Measurements from ENCODE around the gene KPNA2.
A peak's percentile ranks its signal among the peaks of the same experiment; 100 is the strongest.

Gene KPNA2

GRCh38 chr17:67993153-67993997 is 42.2 kb upstream of the KPNA2 start:
- Histone ChIP-seq H3K4me2 (ENCODE audit: insufficient read depth, low read length) (peak overlapping the region; percentile 81), H3K27ac (ENCODE audit: low read length) (peak overlapping the region; percentile 36), H3K79me2 (ENCODE audit: insufficient read depth, low read length) (no peaks in the 10 kb centered on the region), H3K9ac (ENCODE audit: low read depth, low read length) (peak overlapping the region; percentile 81), H3K4me1 (ENCODE audit: insufficient read depth, low read length) (peaks cover 33% of the 10 kb centered on the region), H2AFZ (ENCODE audit: low read depth, low read length) (peak overlapping the region; percentile 92), H3K27me3 (ENCODE audit: insufficient read depth, low read length, poor library complexity) (peaks cover 31% of the 10 kb centered on the region), H4K20me1 (ENCODE audit: insufficient read depth, low read length) (no peaks in the 10 kb centered on the region), H3K9me3 (ENCODE audit: insufficient read depth, low read length, severe bottlenecking) (no peaks in the 10 kb centered on the region), H3K36me3 (ENCODE audit: insufficient read depth, low read length) (no peaks in the 10 kb centered on the region), H3K4me3 (ENCODE audit: low read depth in 1 of 2, low read length in 2 of 2) (peak overlapping the region; percentile 69 to 74; a peak in 3 of 4 replicates)
- TF ChIP-seq, protein P1, sequence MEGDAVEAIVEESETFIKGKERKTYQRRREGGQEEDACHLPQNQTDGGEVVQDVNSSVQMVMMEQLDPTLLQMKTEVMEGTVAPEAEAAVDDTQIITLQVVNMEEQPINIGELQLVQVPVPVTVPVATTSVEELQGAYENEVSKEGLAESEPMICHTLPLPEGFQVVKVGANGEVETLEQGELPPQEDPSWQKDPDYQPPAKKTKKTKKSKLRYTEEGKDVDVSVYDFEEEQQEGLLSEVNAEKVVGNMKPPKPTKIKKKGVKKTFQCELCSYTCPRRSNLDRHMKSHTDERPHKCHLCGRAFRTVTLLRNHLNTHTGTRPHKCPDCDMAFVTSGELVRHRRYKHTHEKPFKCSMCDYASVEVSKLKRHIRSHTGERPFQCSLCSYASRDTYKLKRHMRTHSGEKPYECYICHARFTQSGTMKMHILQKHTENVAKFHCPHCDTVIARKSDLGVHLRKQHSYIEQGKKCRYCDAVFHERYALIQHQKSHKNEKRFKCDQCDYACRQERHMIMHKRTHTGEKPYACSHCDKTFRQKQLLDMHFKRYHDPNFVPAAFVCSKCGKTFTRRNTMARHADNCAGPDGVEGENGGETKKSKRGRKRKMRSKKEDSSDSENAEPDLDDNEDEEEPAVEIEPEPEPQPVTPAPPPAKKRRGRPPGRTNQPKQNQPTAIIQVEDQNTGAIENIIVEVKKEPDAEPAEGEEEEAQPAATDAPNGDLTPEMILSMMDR (IDR thresholded peaks at IDR 0.05; ENCODE audit: borderline replicate concordance, extremely low read depth, low read length, poor library complexity, severe bottlenecking): no peak
- TF ChIP-seq EZH2 (IDR thresholded peaks at IDR 0.05; ENCODE audit: borderline replicate concordance, low read depth, low read length, severe bottlenecking): no peak
- DNase-seq (peak; percentile 70), ATAC-seq (ENCODE audit: insufficient read depth, low read depth) (peak; percentile 58)

GRCh38 chr17:67993998-67994361 is 41.6 kb upstream of the KPNA2 start:
- H3K4me2 ChIP-seq (ENCODE audit: insufficient read depth, low read length): peak overlapping the region; percentile 81
- H4K20me1 ChIP-seq (ENCODE audit: insufficient read depth, low read length): no peaks in the 10 kb centered on the region
- H3K27me3 ChIP-seq (ENCODE audit: insufficient read depth, low read length, poor library complexity): peaks cover 34% of the 10 kb centered on the region
- H3K9me3 ChIP-seq (ENCODE audit: insufficient read depth, low read length, severe bottlenecking): no peaks in the 10 kb centered on the region
- TF ChIP-seq, protein P1 (IDR thresholded peaks at IDR 0.05; ENCODE audit: borderline replicate concordance, extremely low read depth, low read length, poor library complexity, severe bottlenecking): no peak
- peak; percentile 50 for TF ChIP-seq EZH2 (IDR thresholded peaks at IDR 0.05; ENCODE audit: borderline replicate concordance, low read depth, low read length, severe bottlenecking)
- peaks cover 33% of the 10 kb centered on the region for H3K4me1 ChIP-seq (ENCODE audit: insufficient read depth, low read length)
- no peaks in the 10 kb centered on the region for H3K79me2 ChIP-seq (ENCODE audit: insufficient read depth, low read length)
- peak overlapping the region; percentile 92 for H2AFZ ChIP-seq (ENCODE audit: low read depth, low read length)
- peak overlapping the region; percentile 81 for H3K9ac ChIP-seq (ENCODE audit: low read depth, low read length)
- H3K36me3 ChIP-seq (ENCODE audit: insufficient read depth, low read length): no peaks in the 10 kb centered on the region
- no peak; the same call in 1 of the 3 replicates for ATAC-seq (ENCODE audit: insufficient read depth, low read depth)
- peak overlapping the region; percentile 36 for H3K27ac ChIP-seq (ENCODE audit: low read length)
- H3K4me3 ChIP-seq (ENCODE audit: low read depth in 1 of 2, low read length in 2 of 2): peak overlapping the region; percentile 69 to 74; a peak in 3 of 4 replicates
- no peak for DNase-seq

GRCh38 chr17:67994817-67995569 is 40.5 kb upstream of the KPNA2 start:
- Histone ChIP-seq H3K79me2 (ENCODE audit: insufficient read depth, low read length) (no peaks in the 10 kb centered on the region), H4K20me1 (ENCODE audit: insufficient read depth, low read length) (no peaks in the 10 kb centered on the region), H3K9me3 (ENCODE audit: insufficient read depth, low read length, severe bottlenecking) (no peaks in the 10 kb centered on the region), H3K27ac (ENCODE audit: low read length) (no peak overlapping the region), H3K9ac (ENCODE audit: low read depth, low read length) (peak overlapping the region; percentile 38; the same call in 1 of the 2 replicates), H2AFZ (ENCODE audit: low read depth, low read length) (peak overlapping the region; percentile 15; the same call in 1 of the 2 replicates), H3K4me3 (ENCODE audit: low read depth in 1 of 2, low read length in 2 of 2) (peak overlapping the region; percentile 25 to 55; a peak in 3 of 4 replicates), H3K27me3 (ENCODE audit: insufficient read depth, low read length, poor library complexity) (peaks cover 34% of the 10 kb centered on the region), H3K36me3 (ENCODE audit: insufficient read depth, low read length) (no peaks in the 10 kb centered on the region), H3K4me1 (ENCODE audit: insufficient read depth, low read length) (peaks cover 33% of the 10 kb centered on the region), H3K4me2 (ENCODE audit: insufficient read depth, low read length) (peak overlapping the region; percentile 81)
- ATAC-seq (ENCODE audit: insufficient read depth, low read depth) (no peak), DNase-seq (no peak)
- TF ChIP-seq, protein P1 (IDR thresholded peaks at IDR 0.05; ENCODE audit: borderline replicate concordance, extremely low read depth, low read length, poor library complexity, severe bottlenecking): no peak
- TF ChIP-seq EZH2 (IDR thresholded peaks at IDR 0.05; ENCODE audit: borderline replicate concordance, low read depth, low read length, severe bottlenecking): no peak
